A549 (cell line): ENCODE data around the gene KCNN4. TPM values are rescaled to one million over a fixed set of nuclear protein-coding genes. Genes with fewer than 3 reads are reported as not detected.
A peak's percentile ranks its signal among the peaks of the same experiment; 100 is the strongest.

Experiments used
- ATAC-seq, 2 experiments: fragments of 200-7000 bp in 1 of 2; fragments of >200 bp in 1 of 2; cut with Nextera tagmentation in 1 of 2; cut with Tn5 transposase in 1 of 2; 3 replicates each; pipeline versions ENCODE4 v1.8.0 to v1.9.1; 2018 to 2020; ENCODE audit warnings: mild to moderate bottlenecking in 1 of 2, moderate library complexity in 1 of 2
- CTCF ChIA-PET: fragments of 300-600 bp; sonication (Branson Sonifier 250); formaldehyde crosslinking; extraction: SDS; loops from one replicate; lab custom pipeline; 2021; ENCODE audit warnings: antibody characterized with exemption, inconsistent platforms; lab: Yijun Ruan, JAX
- POLR2A ChIA-PET: fragments of 350-600 bp; formaldehyde crosslinking; extraction: SDS; loops from one replicate; lab custom pipeline; 2021; ENCODE audit warnings: antibody characterized with exemption, inconsistent platforms; lab: Yijun Ruan, JAX
- DNase-seq, 2 experiments: peaks; one replicate each; pipeline versions ENCODE4 v3.0.0 to v3.0.0-alpha.2; 2011 to 2016; ENCODE audit warnings: low read depth in 1 of 2, low spot score in 1 of 2
- FAIRE-seq: peaks from 2 replicates; lab custom pipeline; 2011; peaks lifted over from hg19 to GRCh38; lab: Jason Lieb, UNC
- H3K27ac ChIP-seq, 2 experiments: fragments of >200 bp; sonication (Bioruptor Twin); formaldehyde crosslinking; 3 replicates each; pipeline ENCODE4 v1.5.1; 2016 to 2017
- H3K4me1 ChIP-seq: fragments of >200 bp; sonication (Bioruptor Twin); formaldehyde crosslinking; 3 replicates; pipeline ENCODE4 v1.6.1; 2016
- H3K4me2 ChIP-seq: fragments of >200 bp; sonication (Bioruptor Twin); formaldehyde crosslinking; 3 replicates; pipeline ENCODE4 v1.6.1; 2016
- H3K4me3 ChIP-seq: fragments of >200 bp; sonication (Bioruptor Twin); formaldehyde crosslinking; 3 replicates; pipeline ENCODE4 v1.5.1; 2016
- H3K9me3 ChIP-seq: fragments of >200 bp; sonication (Bioruptor Twin); formaldehyde crosslinking; 3 replicates; pipeline ENCODE4 v1.6.1; 2016
- CEBPB ChIP-seq, 2 experiments: fragments of >200 bp in 1 of 2; sonication (Bioruptor Twin) in 1 of 2; formaldehyde crosslinking in 1 of 2; IDR thresholded peaks; 2 replicates each; pipeline ENCODE4 v1.6.1; 2012 to 2016
- CHD2 ChIP-seq: fragments of 150-350 bp; IDR thresholded peaks from 2 replicates; pipeline ENCODE4 v1.6.1; 2014; ENCODE audit warnings: low read length; ENCODE audit not compliant: partially characterized antibody
- EHF ChIP-seq: fragments of 250-450 bp; sonication (Bioruptor Pico); IDR thresholded peaks from 2 replicates; pipeline ENCODE4 v1.5.0; 2020; ENCODE audit warnings: mild to moderate bottlenecking
- FOSB ChIP-seq: fragments of 250-450 bp; sonication (Bioruptor Pico); IDR thresholded peaks from 2 replicates; pipeline ENCODE4 v1.5.0; 2020; ENCODE audit warnings: mild to moderate bottlenecking, moderate library complexity
- FOSL2 ChIP-seq, 2 experiments: fragments of 450-650 bp in 1 of 2; fragments of >200 bp in 1 of 2; sonication (Bioruptor Twin) in 1 of 2; formaldehyde crosslinking; IDR thresholded peaks; 2 replicates each; pipeline versions ENCODE4 v1.5.0 to v1.6.1; 2016 to 2020; ENCODE audit warnings: mild to moderate bottlenecking in 1 of 2, moderate library complexity in 1 of 2
- HDAC2 ChIP-seq: fragments of 200-600 bp; sonication (generic); IDR thresholded peaks from 2 replicates; pipeline ENCODE4 v1.6.1; 2016
- HOXA7 ChIP-seq: fragments of 250-450 bp; sonication (Bioruptor Pico); IDR thresholded peaks from 2 replicates; pipeline ENCODE4 v1.5.0; 2020; ENCODE audit warnings: mild to moderate bottlenecking, moderate library complexity
- JUN ChIP-seq, 2 experiments: fragments of >200 bp; sonication (Bioruptor Twin); formaldehyde crosslinking; IDR thresholded peaks; 2 replicates in 1 of 2; 3 replicates in 1 of 2; pipeline ENCODE4 v1.6.1; 2016 to 2017
- KDM1A ChIP-seq: fragments of 200-600 bp; sonication (generic); IDR thresholded peaks from 2 replicates; pipeline ENCODE4 v1.6.1; 2016; ENCODE audit warnings: low read depth, mild to moderate bottlenecking
- PHF8 ChIP-seq: fragments of 200-600 bp; sonication (generic); IDR thresholded peaks from 2 replicates; pipeline ENCODE4 v1.6.1; 2016; ENCODE audit warnings: low read depth, mild to moderate bottlenecking, antibody characterized with exemption, moderate library complexity, borderline replicate concordance
- RAD21 ChIP-seq, 2 experiments: fragments of >200 bp in 1 of 2; sonication (Bioruptor Twin) in 1 of 2; formaldehyde crosslinking in 1 of 2; IDR thresholded peaks in 1 of 2; conservative IDR thresholded peaks in 1 of 2; 2 replicates in 1 of 2; 3 replicates in 1 of 2; pipeline ENCODE4 v1.6.1; 2012 to 2018; ENCODE audit warnings: inconsistent platforms in 1 of 2
- RARB ChIP-seq: fragments of 250-450 bp; sonication (Bioruptor Pico); IDR thresholded peaks from 2 replicates; pipeline ENCODE4 v1.8.0; 2021; ENCODE audit warnings: mild to moderate bottlenecking, moderate library complexity
- RCOR1 ChIP-seq: fragments of 150-350 bp; IDR thresholded peaks from 2 replicates; pipeline ENCODE4 v1.6.1; 2014; ENCODE audit warnings: antibody characterized with exemption, low read length, low read depth
- TP53 ChIP-seq: fragments of 250-450 bp; sonication (Bioruptor Pico); IDR thresholded peaks from 2 replicates; pipeline ENCODE4 v1.5.0; 2021; ENCODE audit warnings: mild to moderate bottlenecking, moderate library complexity
- ZFP36 ChIP-seq: fragments of 450-650 bp; IDR thresholded peaks from 2 replicates; pipeline ENCODE4 v1.6.1; 2014; ENCODE audit warnings: borderline replicate concordance; ENCODE audit not compliant: partially characterized antibody
- WGBS: methylation state at CpG from one replicate; pipeline ENCODE4 v1.1.6; 2017; ENCODE audit errors: missing lambda C conversion rate; 5-methylcytosine and 5-hydroxymethylcytosine counted together
- polyA plus RNA-seq, 4 experiments: library from polyadenylated mRNA; depleted of rRNA in 3 of 4; stranded (reverse); fragments of >200 nt; fragmentation: RNase III in 1 of 4; extraction: RNeasy Plus Mini Kit Qiagen cat#74134 plus additional on column Dnase treatment in 1 of 4; gene quantifications; 2 replicates in 3 of 4; 3 replicates in 1 of 4; pipeline ENCODE4 v1.2.3, GENCODE V29; 2011 to 2017
- TF ChIP-seq, protein P1 (sequence below): fragments of 450-650 bp; IDR thresholded peaks from 2 replicates; pipeline ENCODE4 v1.6.1; 2014; ENCODE audit warnings: antibody characterized with exemption
- TF ChIP-seq, protein P2 (sequence below): fragments of >200 bp; sonication (Bioruptor Twin); formaldehyde crosslinking; IDR thresholded peaks from 2 replicates; pipeline ENCODE4 v1.6.1; 2016
- TF ChIP-seq, protein P3 (sequence below): IDR thresholded peaks from 2 replicates; pipeline ENCODE4 v1.6.1; 2012
- TF ChIP-seq, protein P4 (sequence below): fragments of >200 bp; sonication (Bioruptor Twin); formaldehyde crosslinking; IDR thresholded peaks from 3 replicates; pipeline ENCODE4 v1.5.1; 2016

KCNN4 gene
- polyA plus RNA-seq, 2 of the 4 experiments (the other 2 are of a cell fraction) = 15.7 to 21.0 TPM

DNA sequence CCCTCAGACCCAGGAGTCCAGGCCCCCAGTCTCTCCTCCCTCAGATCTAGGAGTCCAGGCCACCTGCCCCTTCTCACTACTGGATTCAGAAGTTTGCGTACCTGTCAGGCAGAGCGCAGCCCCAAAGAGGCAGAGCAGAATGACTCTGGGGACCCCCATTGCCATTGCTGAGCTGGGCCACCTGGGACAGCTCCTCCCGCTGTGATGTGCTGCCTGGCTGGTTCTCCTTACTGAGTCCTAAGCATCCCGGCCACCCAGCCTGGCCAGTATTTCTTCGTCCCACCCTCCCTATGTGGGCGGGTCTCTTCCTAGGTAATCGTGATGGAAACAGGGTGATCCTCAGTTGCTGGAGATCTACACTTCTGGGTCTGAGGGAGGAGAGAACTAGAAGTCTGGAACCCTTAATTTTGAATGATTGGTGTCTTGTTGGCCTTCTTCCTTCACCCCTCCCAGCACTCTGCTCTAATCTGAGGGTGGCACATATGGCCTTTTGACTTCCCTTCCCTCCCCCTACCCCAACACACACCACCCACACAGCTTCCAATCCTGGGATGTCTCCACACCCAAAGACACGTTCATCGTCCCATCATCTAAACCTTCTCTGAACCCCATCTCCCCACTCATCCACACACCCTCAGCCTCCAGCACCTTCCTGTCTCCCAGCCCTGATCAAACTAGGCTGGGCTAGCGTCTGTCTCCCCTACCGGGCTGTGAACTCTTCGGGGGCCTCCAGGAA, 21.6 kb upstream of the KCNN4 start, which contains the start of gene LYPD5:
TSS of gene LYPD5 (minus strand) at position 232 of the 736 bp plus-strand sequence. CDS start at position 165, 67 bp downstream.
- 0 out of 3 replicates have a peak, but pooled peaks cover 4% of the 10 kb centered on the region for H3K4me1 ChIP-seq
- no peak for ATAC-seq
- CTCF ChIA-PET = interaction anchor here (1.2 kb wide), 1 partner anchor 57 kb away, joined by 3 read pairs; no protein-coding TSS in a partner anchor
- TF ChIP-seq KDM1A = no peak
- no peak within 1 kb of the TSS for H3K4me3 ChIP-seq
- no peak within 1 kb of the TSS for H3K27ac ChIP-seq
- POLR2A ChIA-PET = no interaction called here
- DNase-seq = no peak
- FAIRE-seq = no peak
- WGBS = 50% methylated on average over 12 of the region's 12 CpGs
- H3K9me3 ChIP-seq = no peaks in the 10 kb centered on the region
- H3K4me2 ChIP-seq = no peak within 1 kb of the TSS

DNA sequence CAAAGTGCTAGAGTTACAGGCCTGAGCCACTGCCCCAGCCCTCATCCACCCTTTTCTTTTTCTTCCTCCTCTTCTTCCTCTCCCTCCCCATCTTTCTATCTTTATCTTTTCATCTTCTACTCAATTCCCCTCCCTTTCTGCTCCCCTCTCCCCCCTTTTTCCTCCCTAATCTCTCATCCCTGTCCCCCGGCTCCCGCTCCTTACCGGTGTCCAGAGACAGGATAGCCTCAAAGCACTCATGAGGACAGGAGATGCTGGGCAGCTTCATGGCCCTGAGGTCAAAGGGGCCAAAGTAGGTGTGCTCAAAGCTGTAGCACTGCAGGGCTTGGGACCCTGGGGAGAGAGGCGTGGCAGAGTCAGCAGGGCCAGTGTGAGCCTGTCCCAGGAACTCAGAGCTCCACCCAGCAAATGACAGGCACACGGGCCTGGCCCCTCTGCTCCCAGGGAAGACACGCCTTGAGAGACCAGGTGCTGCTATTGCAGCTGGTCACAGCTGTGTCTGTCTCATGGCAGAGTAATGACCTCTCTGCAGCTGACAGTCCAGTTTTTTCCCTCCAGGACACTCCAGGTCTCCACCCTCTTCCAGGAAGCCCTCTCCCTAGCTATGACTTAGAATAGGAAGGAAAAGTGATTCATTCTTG, 18.8 kb upstream of the KCNN4 start:
- FAIRE-seq (no peak), ATAC-seq (no peak; a peak in 2 of 6 replicates), DNase-seq (no peak)
- no peak overlapping the region for H3K4me2 ChIP-seq
- ChIA-PET POLR2A (interaction anchor here (0.6 kb wide), 1 partner anchor 307 kb away, joined by 3 read pairs; no protein-coding TSS in a partner anchor), CTCF (interaction anchor here (1.0 to 1.6 kb wide), 3 partner anchors 10 to 55 kb away, joined by 3 to 4 read pairs (median 3); no protein-coding TSS in a partner anchor)
- H3K4me3 ChIP-seq = no peak overlapping the region
- 79% methylated on average over 6 of the region's 6 CpGs for WGBS
- H3K4me1 ChIP-seq = 0 out of 3 replicates have a peak, but pooled peaks cover 4% of the 10 kb centered on the region
- TF ChIP-seq RCOR1 = no peak
- TF ChIP-seq CHD2 = no peak
- TF ChIP-seq RAD21 (conservative IDR thresholded peaks at IDR 0.05 in 1 of 2, IDR thresholded peaks at IDR 0.05 in 1 of 2) = no peak
- TF ChIP-seq, protein P1, sequence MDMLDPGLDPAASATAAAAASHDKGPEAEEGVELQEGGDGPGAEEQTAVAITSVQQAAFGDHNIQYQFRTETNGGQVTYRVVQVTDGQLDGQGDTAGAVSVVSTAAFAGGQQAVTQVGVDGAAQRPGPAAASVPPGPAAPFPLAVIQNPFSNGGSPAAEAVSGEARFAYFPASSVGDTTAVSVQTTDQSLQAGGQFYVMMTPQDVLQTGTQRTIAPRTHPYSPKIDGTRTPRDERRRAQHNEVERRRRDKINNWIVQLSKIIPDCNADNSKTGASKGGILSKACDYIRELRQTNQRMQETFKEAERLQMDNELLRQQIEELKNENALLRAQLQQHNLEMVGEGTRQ = no peak
- no peak for TF ChIP-seq ZFP36
- TF ChIP-seq TP53 (CRISPR knock-in tag) = no peak
- TF ChIP-seq HDAC2 = no peak
- no peak for TF ChIP-seq RARB (CRISPR knock-in tag)
- TF ChIP-seq HOXA7 (CRISPR knock-in tag) = no peak
- TF ChIP-seq EHF (CRISPR knock-in tag) = no peak
- no peak for TF ChIP-seq CEBPB (IDR thresholded peaks at IDR 0.05)
- TF ChIP-seq, protein P2, sequence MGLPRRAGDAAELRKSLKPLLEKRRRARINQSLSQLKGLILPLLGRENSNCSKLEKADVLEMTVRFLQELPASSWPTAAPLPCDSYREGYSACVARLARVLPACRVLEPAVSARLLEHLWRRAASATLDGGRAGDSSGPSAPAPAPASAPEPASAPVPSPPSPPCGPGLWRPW = no peak
- no peak overlapping the region for H3K27ac ChIP-seq
- H3K9me3 ChIP-seq = peaks cover 9% of the 10 kb centered on the region

DNA sequence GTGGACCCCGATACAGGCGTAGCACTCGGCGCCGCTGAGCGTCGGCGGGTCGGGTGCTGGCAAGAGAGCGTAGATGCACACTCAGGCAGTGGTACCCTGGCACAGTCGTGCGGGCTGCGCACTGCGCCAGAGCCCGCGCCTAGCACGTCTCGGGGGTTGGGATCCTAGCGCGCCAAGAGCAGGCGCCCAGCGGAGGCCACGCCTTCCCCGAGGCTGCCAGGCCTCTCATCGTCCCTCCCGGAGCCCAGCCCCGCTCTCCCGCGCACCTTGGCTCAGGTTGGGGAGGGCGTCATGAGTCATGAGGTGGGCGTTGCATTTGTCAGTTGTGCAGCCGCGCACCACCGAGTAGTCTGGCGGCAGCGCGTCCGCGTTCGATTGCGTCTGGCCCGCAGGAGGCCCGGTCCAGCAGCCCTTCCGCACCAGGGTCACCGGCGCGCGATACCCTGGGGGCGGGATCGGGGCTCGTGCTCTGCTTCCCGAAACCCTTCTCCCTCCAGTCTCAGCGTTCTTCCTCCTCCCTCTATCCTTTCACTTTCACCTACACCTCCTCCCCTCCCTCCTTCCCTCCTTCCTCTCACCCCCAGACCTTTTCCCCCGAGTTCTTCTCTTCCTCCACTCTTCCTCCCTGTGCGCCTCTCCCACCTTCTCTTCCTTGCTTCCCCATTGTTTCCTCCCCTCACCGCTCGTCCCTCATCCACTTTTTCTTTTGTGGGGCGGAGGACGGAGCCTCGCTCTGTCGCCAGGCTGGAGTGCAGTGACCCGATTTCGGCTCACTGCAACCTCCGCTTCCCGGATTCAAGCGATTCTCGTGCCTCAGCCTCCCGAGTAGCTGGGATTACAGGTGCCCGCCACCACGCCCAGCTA, 18.0 kb upstream of the KCNN4 start:
- peaks cover 9% of the 10 kb centered on the region for H3K9me3 ChIP-seq
- peak overlapping the region; percentile 73 for H3K4me2 ChIP-seq
- 52% methylated on average over 54 of the region's 70 CpGs for WGBS
- TF ChIP-seq FOSB (no peak), FOSL2 (IDR thresholded peaks at IDR 0.05) (no peak), FOSL2 (CRISPR knock-in tag; IDR thresholded peaks at IDR 0.05) (no peak), PHF8 (no peak), RAD21 (conservative IDR thresholded peaks at IDR 0.05 in 1 of 2, IDR thresholded peaks at IDR 0.05 in 1 of 2) (no peak), JUN (IDR thresholded peaks at IDR 0.05) (no peak), ZFP36 (no peak), HOXA7 (CRISPR knock-in tag) (no peak)
- TF ChIP-seq, protein P3, sequence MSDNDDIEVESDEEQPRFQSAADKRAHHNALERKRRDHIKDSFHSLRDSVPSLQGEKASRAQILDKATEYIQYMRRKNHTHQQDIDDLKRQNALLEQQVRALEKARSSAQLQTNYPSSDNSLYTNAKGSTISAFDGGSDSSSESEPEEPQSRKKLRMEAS = 0 out of 2 replicates have a peak, but pooled peaks have one; percentile 32
- TF ChIP-seq, protein P4, sequence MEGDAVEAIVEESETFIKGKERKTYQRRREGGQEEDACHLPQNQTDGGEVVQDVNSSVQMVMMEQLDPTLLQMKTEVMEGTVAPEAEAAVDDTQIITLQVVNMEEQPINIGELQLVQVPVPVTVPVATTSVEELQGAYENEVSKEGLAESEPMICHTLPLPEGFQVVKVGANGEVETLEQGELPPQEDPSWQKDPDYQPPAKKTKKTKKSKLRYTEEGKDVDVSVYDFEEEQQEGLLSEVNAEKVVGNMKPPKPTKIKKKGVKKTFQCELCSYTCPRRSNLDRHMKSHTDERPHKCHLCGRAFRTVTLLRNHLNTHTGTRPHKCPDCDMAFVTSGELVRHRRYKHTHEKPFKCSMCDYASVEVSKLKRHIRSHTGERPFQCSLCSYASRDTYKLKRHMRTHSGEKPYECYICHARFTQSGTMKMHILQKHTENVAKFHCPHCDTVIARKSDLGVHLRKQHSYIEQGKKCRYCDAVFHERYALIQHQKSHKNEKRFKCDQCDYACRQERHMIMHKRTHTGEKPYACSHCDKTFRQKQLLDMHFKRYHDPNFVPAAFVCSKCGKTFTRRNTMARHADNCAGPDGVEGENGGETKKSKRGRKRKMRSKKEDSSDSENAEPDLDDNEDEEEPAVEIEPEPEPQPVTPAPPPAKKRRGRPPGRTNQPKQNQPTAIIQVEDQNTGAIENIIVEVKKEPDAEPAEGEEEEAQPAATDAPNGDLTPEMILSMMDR = no peak
- no peak for FAIRE-seq
- 0 out of 3 replicates have a peak, but pooled peaks cover 4% of the 10 kb centered on the region for H3K4me1 ChIP-seq
- peak; percentile 37 to 75; a peak in 5 of 6 replicates for ATAC-seq
- ChIA-PET CTCF (interaction anchor here (1.0 to 1.6 kb wide), 3 partner anchors 11 to 54 kb away, joined by 3 to 4 read pairs (median 3); no protein-coding TSS in a partner anchor), POLR2A (interaction anchor here (0.6 kb wide), 1 partner anchor 306 kb away, joined by 3 read pairs; no protein-coding TSS in a partner anchor)
- H3K4me3 ChIP-seq = peak overlapping the region; percentile 40
- DNase-seq = peak in 1 of 2 experiments; percentile 30
- H3K27ac ChIP-seq = peak overlapping the region in 1 of 2 experiments; percentile 12; a peak in 2 of 6 replicates
